ENCODE data around the gene ACVR1. TPM values are rescaled to one million over a fixed set of nuclear protein-coding genes. Genes with fewer than 3 reads are reported as not detected.

The ACVR1 gene
- total and polyA plus RNA-seq, 2 of the 13 experiments (the other 11 are each of a cell fraction or from before 2014, with no cell fraction given) = 2.3 to 5.4 TPM

- no peaks in the 10 kb centered on the region for H3K4me1 ChIP-seq (ENCODE audit: insufficient read depth, low read length)
- no peaks in the 10 kb centered on the region for H4K20me1 ChIP-seq (ENCODE audit: insufficient read depth, low read length)
- no peak overlapping the region for H3K4me2 ChIP-seq (ENCODE audit: low read depth, low read length)
- no peak overlapping the region for H2AFZ ChIP-seq (ENCODE audit: low read length)
- TF ChIP-seq ZNF512 (CRISPR knock-in tag; IDR thresholded peaks at IDR 0.05) (no peak), ZNF574 (CRISPR knock-in tag; IDR thresholded peaks at IDR 0.05) (no peak), CENPX (CRISPR knock-in tag; IDR thresholded peaks at IDR 0.05) (no peak), MYNN (CRISPR knock-in tag; IDR thresholded peaks at IDR 0.05; ENCODE audit: low read depth) (no peak), MATR3 (CRISPR knock-in tag; IDR thresholded peaks at IDR 0.05) (no peak), HOXA7 (CRISPR knock-in tag; IDR thresholded peaks at IDR 0.05) (no peak), ATF4 (CRISPR knock-in tag; IDR thresholded peaks at IDR 0.05) (no peak), RXRA (CRISPR knock-in tag; IDR thresholded peaks at IDR 0.05) (no peak), ZFYVE20 (CRISPR knock-in tag; IDR thresholded peaks at IDR 0.05; ENCODE audit: borderline replicate concordance, low read depth) (no peak), KDM5A (IDR thresholded peaks at IDR 0.05; ENCODE audit: borderline replicate concordance, low read length) (no peak), BCL6 (CRISPR knock-in tag; IDR thresholded peaks at IDR 0.05) (no peak), SNRNP70 (IDR thresholded peaks at IDR 0.05; ENCODE audit: low read depth, low read length) (no peak), NBN (conservative IDR thresholded peaks at IDR 0.05) (no peak), TRAFD1 (CRISPR knock-in tag; IDR thresholded peaks at IDR 0.05; ENCODE audit: borderline replicate concordance) (no peak), ZNF607 (CRISPR knock-in tag; IDR thresholded peaks at IDR 0.05; ENCODE audit: borderline replicate concordance) (no peak)
- H3K4me3 ChIP-seq (replicated peaks in 1 of 3; ENCODE audit: insufficient read depth in 1 of 3, low read depth in 2 of 3, low read length in 3 of 3) = no peak overlapping the region
- H3K36me3 ChIP-seq (replicated peaks in 1 of 2; ENCODE audit: control insufficient read depth in 1 of 2, insufficient read depth in 2 of 2, low read length in 2 of 2) = no peaks in the 10 kb centered on the region; a peak in 1 of 5 replicates
- FAIRE-seq (no peak), ATAC-seq (no peak), DNase-seq (ENCODE audit: low spot score) (no peak)
- H3K9me3 ChIP-seq (ENCODE audit: low read length) = no peaks in the 10 kb centered on the region
- ChIA-PET POLR2A (no interaction called here), CTCF (ENCODE audit: low intra/inter-chr PET ratio, low total read pairs) (no interaction called here)
- 92% methylated on average over 5 of the region's 5 CpGs for WGBS (ENCODE audit: low lambda C conversion rate)
- no TSS peak for BruUV-seq (replicated peaks)
- H3K27me3 ChIP-seq (ENCODE audit: control insufficient read depth in 1 of 2, insufficient read depth in 2 of 2, low read length in 2 of 2) = no peaks in the 10 kb centered on the region
- no peaks in the 10 kb centered on the region for H3K79me2 ChIP-seq (ENCODE audit: insufficient read depth, low read length)
- intact Hi-C loops (cut with micrococcal nuclease; ENCODE audit: unreplicated experiment) (no loop called here), in situ Hi-C loops (cut with HindIII; ENCODE audit: extremely low pct_ligation_motif_present, low pct_unique_long_range_greater_than_20kb) (no loop called here)
- H3K9ac ChIP-seq (ENCODE audit: insufficient read depth, low read depth, low read length) = no peak overlapping the region
- H3K27ac ChIP-seq (ENCODE audit: extremely low read length, insufficient read depth, low read length) = no peak overlapping the region
Measured at GRCh38 chr2:157819761-157820160, 56.4 kb downstream of the ACVR1 start.
